IgD-negative memory B cell (primary cell): ENCODE data around the gene ESRRG. TPM values are rescaled to one million over a fixed set of nuclear protein-coding genes. Genes with fewer than 3 reads are reported as not detected.

ENCODE experiments used
- H3K27ac Mint-ChIP-seq, 3 donors: one replicate each; pipeline ENCODE4 v1.8.0; 2020 to 2022; ENCODE audit warnings: mild to moderate bottlenecking in 3 of 3, mixed read lengths in 3 of 3, moderate library complexity in 1 of 3
- H3K27me3 Mint-ChIP-seq: one replicate; pipeline ENCODE4 v1.8.0; 2021; ENCODE audit warnings: mixed read lengths
- H3K36me3 Mint-ChIP-seq: one replicate; pipeline ENCODE4 v1.8.0; 2020; ENCODE audit warnings: mild to moderate bottlenecking, mixed read lengths
- H3K4me1 Mint-ChIP-seq, 3 donors: one replicate each; pipeline ENCODE4 v1.8.0; 2020 to 2022; ENCODE audit warnings: mixed read lengths in 3 of 3, mild to moderate bottlenecking in 1 of 3
- H3K4me3 Mint-ChIP-seq, 4 donors: one replicate each; pipeline ENCODE4 v1.8.0; 2020 to 2022; ENCODE audit warnings: mild to moderate bottlenecking in 4 of 4, mixed read lengths in 4 of 4, moderate library complexity in 3 of 4
- H3K9me3 Mint-ChIP-seq, 3 donors: one replicate each; pipeline ENCODE4 v1.8.0; 2020 to 2021; ENCODE audit warnings: mixed read lengths in 3 of 3, mild to moderate bottlenecking in 1 of 3
- polyA plus RNA-seq: library from polyadenylated mRNA; unstranded; fragments of 300-500 nt; fragmentation: Illumina TruSeq; gene quantifications from one replicate; pipeline ENCODE4 v1.2.3, GENCODE V29; 2021

The ESRRG gene
- polyA plus RNA-seq, 1 donor from 2014 or later: 0.43 TPM

GRCh38 chr1:216626394-216627067 lies 96.7 kb downstream of the ESRRG start:
- Mint-ChIP-seq H3K9me3 (no peaks in the 10 kb centered on the region), H3K4me3 (no peak overlapping the region), H3K4me1 (no peaks in the 10 kb centered on the region), H3K27me3 (peaks cover 2% of the 10 kb centered on the region), H3K36me3 (no peaks in the 10 kb centered on the region), H3K27ac (no peak overlapping the region)

- Mint-ChIP-seq H3K36me3 (no peaks in the 10 kb centered on the region), H3K27ac (no peak overlapping the region), H3K4me1 (no peaks in the 10 kb centered on the region), H3K4me3 (no peak overlapping the region), H3K27me3 (no peaks in the 10 kb centered on the region), H3K9me3 (no peaks in the 10 kb centered on the region)
These were observed 101.7 kb downstream of the ESRRG start for GRCh38 chr1:216621536-216621935.

- no peaks in the 10 kb centered on the region for H3K27me3 Mint-ChIP-seq
- no peak overlapping the region for H3K27ac Mint-ChIP-seq
- H3K36me3 Mint-ChIP-seq: no peaks in the 10 kb centered on the region
- H3K4me1 Mint-ChIP-seq: no peaks in the 10 kb centered on the region
- H3K4me3 Mint-ChIP-seq: no peak overlapping the region
- peaks cover 0 to 2% (median 0%) of the 10 kb centered on the region in 3 donors for H3K9me3 Mint-ChIP-seq
These were observed 106.0 kb downstream of the ESRRG start for GRCh38 chr1:216617081-216617875.

DNA sequence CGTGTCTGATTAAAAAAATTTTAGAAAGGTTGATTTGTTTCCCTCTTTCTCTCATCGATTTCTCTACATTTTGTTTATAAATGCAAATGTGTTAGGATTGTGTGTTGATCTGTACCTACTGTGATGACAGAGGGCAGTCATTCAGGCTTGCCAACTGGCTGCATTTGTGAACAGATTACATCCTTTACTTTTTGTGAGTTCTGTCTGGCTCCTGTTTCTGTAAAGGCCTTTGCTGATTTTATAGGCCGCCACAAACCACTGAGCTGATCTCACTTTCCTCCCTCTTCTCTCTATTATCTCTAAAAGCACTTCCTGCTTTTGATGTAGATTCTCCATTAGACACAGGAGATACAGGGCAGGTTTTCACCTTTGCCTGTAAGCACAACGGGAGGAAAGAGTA lies 106.8 kb downstream of the ESRRG start:
- H3K36me3 Mint-ChIP-seq: no peaks in the 10 kb centered on the region
- peaks cover 0 to 2% (median 0%) of the 10 kb centered on the region in 3 donors for H3K9me3 Mint-ChIP-seq
- H3K4me3 Mint-ChIP-seq: no peak overlapping the region
- H3K27ac Mint-ChIP-seq: no peak overlapping the region
- no peaks in the 10 kb centered on the region for H3K27me3 Mint-ChIP-seq
- H3K4me1 Mint-ChIP-seq: no peaks in the 10 kb centered on the region

- Mint-ChIP-seq H3K36me3 (no peaks in the 10 kb centered on the region), H3K4me3 (no peak overlapping the region), H3K27me3 (no peaks in the 10 kb centered on the region), H3K9me3 (peaks cover 0 to 2% (median 0%) of the 10 kb centered on the region in 3 donors), H3K27ac (no peak overlapping the region), H3K4me1 (peaks cover 0 to 2% (median 0%) of the 10 kb centered on the region in 3 donors)
These were observed 109.0 kb downstream of the ESRRG start for GRCh38 chr1:216614011-216614934.

GRCh38 chr1:216612291-216612690 lies 110.9 kb downstream of the ESRRG start:
- H3K4me3 Mint-ChIP-seq: no peak overlapping the region
- peaks cover 0 to 2% (median 0%) of the 10 kb centered on the region in 3 donors for H3K9me3 Mint-ChIP-seq
- H3K36me3 Mint-ChIP-seq: no peaks in the 10 kb centered on the region
- H3K27ac Mint-ChIP-seq: peak overlapping the region in 1 of 3 donors; percentile 33
- no peaks in the 10 kb centered on the region for H3K27me3 Mint-ChIP-seq
- peaks cover 0 to 2% (median 0%) of the 10 kb centered on the region in 3 donors for H3K4me1 Mint-ChIP-seq

DNA sequence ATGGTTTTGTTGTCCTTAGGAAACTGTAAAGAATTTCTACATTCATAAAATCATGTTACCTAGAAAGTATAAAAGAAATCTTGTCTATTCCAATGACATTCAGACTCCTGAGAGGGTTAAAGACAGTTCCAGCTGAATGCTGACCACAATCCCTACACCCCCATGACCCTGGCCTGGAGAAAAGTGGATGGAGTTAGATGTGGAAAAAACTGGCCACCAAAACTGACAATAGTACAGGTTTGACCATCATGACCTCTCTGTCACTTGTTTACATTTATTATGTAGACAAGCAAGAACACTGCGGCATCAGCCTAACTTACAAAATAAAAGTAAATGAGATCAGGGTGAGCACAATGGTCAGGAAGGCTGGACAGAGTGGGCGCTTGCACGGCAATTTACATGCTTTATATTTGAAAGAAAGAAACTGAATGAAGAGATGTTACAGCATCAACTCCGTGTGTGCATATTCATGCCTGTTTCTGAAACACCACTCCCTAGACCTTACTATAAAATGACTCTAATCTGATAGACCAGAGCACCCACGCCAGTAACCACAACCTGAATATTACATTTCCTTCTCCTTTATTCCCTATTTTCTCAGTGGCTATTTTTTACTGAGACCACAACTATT lies 116.0 kb downstream of the ESRRG start:
- H3K4me3 Mint-ChIP-seq: peak overlapping the region in 1 of 4 donors; percentile 34
- H3K27me3 Mint-ChIP-seq: peaks cover 4% of the 10 kb centered on the region
- H3K36me3 Mint-ChIP-seq: no peaks in the 10 kb centered on the region
- peaks cover 0 to 2% (median 0%) of the 10 kb centered on the region in 3 donors for H3K4me1 Mint-ChIP-seq
- no peaks in the 10 kb centered on the region for H3K9me3 Mint-ChIP-seq
- H3K27ac Mint-ChIP-seq: no peak overlapping the region

GRCh38 chr1:216606047-216606637 lies 117.1 kb downstream of the ESRRG start:
- Mint-ChIP-seq H3K9me3 (no peaks in the 10 kb centered on the region), H3K27me3 (peaks cover 9% of the 10 kb centered on the region), H3K36me3 (no peaks in the 10 kb centered on the region), H3K27ac (no peak overlapping the region), H3K4me1 (peaks cover 0 to 3% (median 2%) of the 10 kb centered on the region in 3 donors), H3K4me3 (no peak overlapping the region)

DNA sequence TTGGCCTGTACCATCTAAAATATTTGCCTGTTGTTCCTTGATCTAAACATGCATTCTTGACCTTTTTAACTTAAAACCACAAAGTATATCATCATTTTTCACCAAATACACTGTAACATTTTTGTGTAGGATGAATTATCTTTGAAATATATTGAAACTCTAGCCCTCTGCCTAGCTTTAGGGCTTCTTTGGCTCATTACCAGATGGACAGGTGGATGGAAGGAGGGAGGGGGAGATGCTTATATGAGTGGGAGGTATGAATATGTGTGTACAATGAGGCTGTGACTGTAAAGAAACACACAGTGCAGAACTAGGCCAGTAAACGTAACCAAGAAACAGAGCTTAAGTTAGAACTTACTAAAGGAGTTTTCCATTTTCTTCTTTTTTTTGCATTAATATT lies 118.5 kb downstream of the ESRRG start:
- Mint-ChIP-seq H3K9me3 (no peaks in the 10 kb centered on the region), H3K36me3 (peaks cover 1% of the 10 kb centered on the region), H3K27ac (no peak overlapping the region), H3K4me3 (no peak overlapping the region), H3K27me3 (peaks cover 16% of the 10 kb centered on the region), H3K4me1 (peaks cover 3 to 8% (median 5%) of the 10 kb centered on the region in 3 donors)

- H3K27ac Mint-ChIP-seq: no peak overlapping the region
- peaks cover 3 to 8% (median 7%) of the 10 kb centered on the region in 3 donors for H3K4me1 Mint-ChIP-seq
- no peaks in the 10 kb centered on the region for H3K9me3 Mint-ChIP-seq
- H3K4me3 Mint-ChIP-seq: peak overlapping the region; percentile 57 to 87 (median 80)
- H3K27me3 Mint-ChIP-seq: peaks cover 17% of the 10 kb centered on the region
- H3K36me3 Mint-ChIP-seq: peaks cover 1% of the 10 kb centered on the region
These were observed 122.3 kb downstream of the ESRRG start for GRCh38 chr1:216600730-216601609.

DNA sequence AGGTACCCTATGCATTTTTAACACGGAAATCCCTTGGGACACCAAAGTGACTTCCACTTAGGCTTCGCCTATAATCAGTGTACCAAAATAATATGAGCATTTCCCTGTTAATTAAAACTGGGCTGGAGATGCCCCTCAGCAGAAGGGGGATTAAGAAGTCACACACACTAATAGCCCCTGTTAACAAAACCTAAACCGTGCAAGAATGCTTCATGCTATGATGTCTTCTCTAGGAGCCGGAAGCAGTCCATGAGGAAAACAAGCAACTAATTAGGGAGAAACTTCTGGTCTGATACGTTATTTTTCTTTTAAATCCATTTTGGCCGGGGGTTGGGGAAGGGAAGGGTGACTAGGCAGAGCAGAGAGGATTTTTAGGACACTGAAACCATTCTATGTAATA lies 123.4 kb downstream of the ESRRG start:
- Mint-ChIP-seq H3K27ac (no peak overlapping the region), H3K9me3 (no peaks in the 10 kb centered on the region), H3K27me3 (peaks cover 16% of the 10 kb centered on the region), H3K4me3 (peak overlapping the region in 2 of 4 donors; percentile 31 to 87), H3K36me3 (peaks cover 1% of the 10 kb centered on the region), H3K4me1 (peaks cover 3 to 8% (median 7%) of the 10 kb centered on the region in 3 donors)

DNA sequence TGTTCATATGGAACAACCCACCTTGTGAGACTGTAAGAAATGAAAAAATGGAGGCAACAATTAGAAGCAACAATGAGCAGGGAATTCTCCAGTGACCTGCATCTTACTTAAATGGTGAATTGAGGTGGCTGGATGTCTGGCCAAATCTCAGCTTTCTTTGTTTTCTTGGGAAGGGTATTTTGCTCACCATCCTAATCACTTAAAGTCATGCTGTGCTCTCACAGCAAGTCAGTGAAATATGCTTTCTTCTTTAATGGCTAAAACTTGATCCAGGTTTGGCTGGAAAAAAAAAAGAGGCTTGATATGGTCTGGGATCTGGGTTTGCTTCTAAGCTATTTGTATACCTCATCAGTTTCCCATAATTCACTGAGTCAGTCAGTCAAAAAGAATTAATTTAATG lies 124.8 kb downstream of the ESRRG start:
- Mint-ChIP-seq H3K4me1 (peaks cover 3 to 8% (median 7%) of the 10 kb centered on the region in 3 donors), H3K4me3 (no peak overlapping the region), H3K36me3 (peaks cover 1% of the 10 kb centered on the region), H3K27me3 (peaks cover 16% of the 10 kb centered on the region), H3K27ac (no peak overlapping the region), H3K9me3 (no peaks in the 10 kb centered on the region)

DNA sequence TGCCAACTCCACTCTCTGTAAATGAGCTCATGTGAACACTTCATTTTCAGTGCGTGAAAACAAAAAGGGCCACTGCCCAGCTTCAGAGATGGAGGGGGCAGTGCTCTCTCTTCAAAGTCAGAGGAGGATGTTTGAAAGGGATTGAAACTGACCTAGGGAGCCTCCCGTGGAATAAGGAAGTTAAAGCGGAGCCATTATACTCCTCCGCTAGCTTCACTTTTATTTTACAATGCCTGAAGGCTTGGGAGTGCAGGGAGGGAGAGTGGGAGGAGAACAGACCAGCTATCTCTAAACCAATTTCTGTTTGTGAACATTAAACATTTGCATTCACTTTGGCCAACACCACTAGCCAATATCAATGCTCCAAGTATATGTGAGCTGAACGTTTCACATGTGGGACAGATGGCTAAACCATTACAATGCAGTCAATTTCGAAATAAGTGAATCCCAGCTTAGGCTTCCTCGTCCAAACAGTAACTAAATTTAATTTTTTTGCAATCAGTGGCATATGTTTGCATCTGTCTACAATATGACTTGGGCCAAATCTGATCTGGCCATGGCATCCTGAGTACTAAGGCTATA lies 126.9 kb downstream of the ESRRG start:
- Mint-ChIP-seq H3K4me3 (no peak overlapping the region), H3K27ac (no peak overlapping the region), H3K36me3 (peaks cover 1% of the 10 kb centered on the region), H3K27me3 (peaks cover 14% of the 10 kb centered on the region), H3K4me1 (peaks cover 1 to 7% (median 7%) of the 10 kb centered on the region in 3 donors), H3K9me3 (no peaks in the 10 kb centered on the region)
